Activated T-cell treated with anti-CD3 and anti-CD28 coated beads, Interleukin-2, amount 50 U/mL, for 72 hours (primary cell): Measurements from ENCODE around the gene TJP1. TPM values are rescaled to one million over a fixed set of nuclear protein-coding genes. Genes with fewer than 3 reads are reported as not detected.
"Not testable (repeated sequence)": the region's sequence is repeated elsewhere in the genome, so short reads cannot be mapped to it uniquely, and the experiment has no call there.

Experiments used
- ATAC-seq, 2 donors: fragments of 150-1000 bp; cut with Tn5 transposase; replicated peaks in 1 of 2; 2 replicates each; pipeline ENCODE4 v1.10.0; 2021; ENCODE audit warnings: moderate library complexity in 2 of 2, mild to moderate bottlenecking in 1 of 2
- DNase-seq, 2 donors: peaks; one replicate each; pipeline ENCODE4 v3.0.0; 2021 to 2022; ENCODE audit warnings: mixed read lengths in 1 of 2
- H3K27ac Mint-ChIP-seq: one replicate; pipeline ENCODE4 v1.8.0; 2022; ENCODE audit warnings: mild to moderate bottlenecking, moderate library complexity, mixed read lengths
- H3K27me3 Mint-ChIP-seq: one replicate; pipeline ENCODE4 v1.8.0; 2022; ENCODE audit warnings: low read depth, mixed read lengths
- H3K36me3 Mint-ChIP-seq, 2 donors: one replicate each; pipeline ENCODE4 v1.8.0; 2022; ENCODE audit warnings: mixed read lengths in 2 of 2, mild to moderate bottlenecking in 1 of 2; ENCODE audit not compliant: insufficient read depth in 2 of 2
- H3K4me1 Mint-ChIP-seq: one replicate; pipeline ENCODE4 v1.8.0; 2022; ENCODE audit warnings: low read depth, mixed read lengths
- H3K4me3 Mint-ChIP-seq, 2 donors: one replicate each; pipeline ENCODE4 v1.8.0; 2022; ENCODE audit warnings: mild to moderate bottlenecking in 2 of 2, mixed read lengths in 2 of 2, moderate library complexity in 2 of 2
- H3K9me3 Mint-ChIP-seq, 2 donors: one replicate each; pipeline ENCODE4 v1.8.0; 2022; ENCODE audit warnings: mixed read lengths in 2 of 2
- total RNA-seq, 2 donors: library from RNA; stranded (reverse); gene quantifications; one replicate each; pipeline ENCODE4 v1.2.3, GENCODE V29; 2022

TJP1 gene
- total RNA-seq, 2 donors from 2014 or later: 0.16 to 0.24 TPM

DNA sequence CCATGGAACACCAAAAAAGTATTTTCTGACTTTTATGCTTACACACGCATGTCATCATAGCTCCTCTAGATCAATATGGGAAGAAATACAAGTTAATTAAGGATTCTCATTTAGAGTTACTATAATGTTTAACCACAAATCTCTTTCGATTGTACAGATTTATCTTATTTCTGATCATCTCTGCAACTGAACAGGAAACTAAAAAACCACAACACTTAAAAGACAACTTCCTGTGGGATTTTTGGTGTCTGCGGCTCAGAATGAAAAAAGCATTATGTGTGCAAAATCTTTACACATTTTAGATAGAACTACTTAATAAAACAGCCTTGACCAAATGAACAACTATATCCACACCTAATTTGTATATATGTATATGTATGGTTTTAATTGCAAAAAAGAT is 3.0 kb upstream of the TJP1 start:
- Mint-ChIP-seq H3K4me1 (peaks cover 6% of the 10 kb centered on the region), H3K9me3 (no peaks in the 10 kb centered on the region), H3K36me3 (peaks cover 0 to 4% of the 10 kb centered on the region in 2 donors), H3K27me3 (peaks cover 56% of the 10 kb centered on the region), H3K4me3 (no peak overlapping the region), H3K27ac (peak overlapping the region; percentile 65)
- DNase-seq (peak in 1 of 2 donors; percentile 16), ATAC-seq (peak in 1 of 2 donors; percentile 28)

DNA sequence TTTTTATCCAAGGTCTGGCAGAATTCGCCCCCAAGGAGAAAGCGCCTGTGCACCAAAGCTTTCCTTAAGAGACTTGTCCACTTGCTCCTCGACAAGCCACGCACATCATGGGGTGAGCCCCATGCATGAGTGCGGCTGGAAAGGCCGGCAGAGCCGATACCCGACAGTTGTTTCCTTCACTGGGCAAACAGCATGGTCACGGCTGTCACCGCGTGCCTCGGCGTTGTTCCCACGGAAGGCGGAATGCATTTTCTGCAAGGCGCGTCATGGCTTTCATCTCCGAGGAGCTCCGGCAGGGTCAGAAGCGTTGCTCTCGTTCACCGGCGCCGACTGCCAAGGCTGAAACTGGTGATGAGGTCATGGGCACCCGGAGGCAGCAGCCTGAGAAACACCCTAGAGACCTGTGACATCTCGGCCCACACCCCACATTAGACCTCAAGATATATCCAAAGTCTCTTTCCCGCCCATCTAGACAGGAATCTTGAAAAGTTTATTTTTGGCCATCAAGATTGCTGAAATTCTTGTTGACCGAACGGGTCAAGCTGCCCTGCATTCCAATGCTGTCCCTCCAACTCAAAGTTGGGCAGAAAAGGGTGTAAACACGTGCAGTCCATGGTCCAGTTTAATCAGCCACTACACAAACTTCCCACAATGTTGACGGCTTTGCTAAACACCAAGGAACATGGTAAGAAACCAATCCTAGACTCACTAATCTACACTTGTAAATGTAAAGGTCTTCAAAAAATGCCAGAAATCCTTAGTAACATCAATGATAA is 604 bp upstream of the TJP1 start:
- DNase-seq (peak in 1 of 2 donors; percentile 8), ATAC-seq (peak in 1 of 2 donors; percentile 13)
- peak overlapping the region; percentile 54 to 66 for H3K4me3 Mint-ChIP-seq
- peaks cover 54% of the 10 kb centered on the region for H3K27me3 Mint-ChIP-seq
- H3K9me3 Mint-ChIP-seq: peaks cover 0 to 2% of the 10 kb centered on the region in 2 donors
- peaks cover 6% of the 10 kb centered on the region for H3K4me1 Mint-ChIP-seq
- no peak overlapping the region for H3K27ac Mint-ChIP-seq
- peaks cover 0 to 7% of the 10 kb centered on the region in 2 donors for H3K36me3 Mint-ChIP-seq

DNA sequence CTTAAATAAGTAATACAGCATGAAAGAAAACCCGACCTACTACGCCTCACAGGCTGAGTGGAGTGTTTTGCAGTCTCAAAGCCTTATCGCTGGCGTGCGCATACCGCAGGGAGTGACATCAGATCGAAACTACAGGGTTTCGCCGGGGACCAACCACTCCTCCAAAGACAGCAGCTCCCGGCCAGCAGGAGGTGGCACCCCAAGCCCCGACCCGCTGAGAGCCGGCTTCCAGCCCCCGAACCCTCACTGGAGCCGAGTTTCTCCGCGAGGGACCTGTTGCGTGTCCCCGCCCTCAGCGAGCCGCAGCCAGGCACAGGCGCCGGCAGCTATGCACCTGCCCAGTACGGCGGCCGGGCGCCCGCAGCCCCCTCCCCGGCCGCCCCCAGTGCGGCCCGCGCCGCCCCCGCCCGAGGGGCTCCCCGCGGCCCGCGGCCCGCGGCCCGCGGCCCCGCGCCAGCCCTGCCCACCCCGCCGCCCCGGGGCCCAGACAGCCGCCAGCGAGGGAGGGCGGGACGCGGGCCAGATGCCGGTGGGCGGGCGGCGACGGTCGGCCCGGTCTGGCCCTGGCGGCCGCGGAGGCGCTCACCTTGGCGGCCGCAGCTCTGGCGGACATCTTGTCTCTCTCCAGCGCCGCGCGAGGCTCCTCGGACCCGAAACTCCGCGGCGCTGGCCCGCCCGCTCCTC is 710 bp downstream of the TJP1 start:
- Mint-ChIP-seq H3K9me3 (peaks cover 3 to 6% of the 10 kb centered on the region in 2 donors), H3K27me3 (peaks cover 52% of the 10 kb centered on the region), H3K36me3 (peaks cover 2 to 12% of the 10 kb centered on the region in 2 donors), H3K4me3 (peak overlapping the region; percentile 45 to 65), H3K27ac (no peak overlapping the region), H3K4me1 (peaks cover 6% of the 10 kb centered on the region)
- peak; percentile 50 to 59 for DNase-seq
- ATAC-seq: peak; percentile 74 to 87

DNA sequence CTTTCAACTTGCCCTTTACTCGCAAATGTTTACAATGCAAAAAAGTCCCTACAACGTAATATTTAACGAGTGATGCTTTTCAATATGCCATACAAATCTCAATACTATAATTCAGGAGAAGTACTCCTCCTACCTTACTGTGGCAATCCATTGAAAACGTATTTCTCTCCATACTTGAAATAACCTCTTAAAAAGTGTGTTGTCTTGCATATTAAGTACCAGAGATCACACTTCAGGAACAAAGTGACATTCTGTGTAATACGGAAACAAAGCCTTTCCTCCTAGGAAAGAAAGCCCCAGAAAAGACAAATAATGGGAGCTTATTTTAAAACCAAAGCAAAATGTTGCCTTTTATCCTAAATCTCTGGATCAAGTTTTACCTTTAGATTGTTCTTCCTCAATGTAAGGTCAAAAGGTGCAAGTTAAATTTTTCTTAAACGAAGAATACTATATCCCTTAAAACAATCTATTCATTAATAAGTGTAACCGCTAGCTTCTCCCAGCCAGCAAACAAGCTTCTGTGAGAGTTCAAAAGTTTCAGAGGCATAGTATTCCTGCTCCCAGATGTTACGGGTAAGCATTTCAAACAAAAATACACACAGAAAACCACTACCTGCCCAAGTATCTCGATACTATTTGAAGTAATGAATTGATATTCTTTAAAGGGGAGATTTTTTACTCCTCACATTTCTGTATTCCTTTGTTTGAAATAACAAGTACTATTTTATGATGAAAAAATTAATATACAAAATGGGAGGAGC is 1.7 kb downstream of the TJP1 start:
- no peak for ATAC-seq
- Mint-ChIP-seq H3K27me3 (peaks cover 52% of the 10 kb centered on the region), H3K4me1 (peaks cover 6% of the 10 kb centered on the region), H3K27ac (no peak overlapping the region), H3K9me3 (peaks cover 3 to 6% of the 10 kb centered on the region in 2 donors), H3K4me3 (no peak overlapping the region), H3K36me3 (peaks cover 2 to 13% of the 10 kb centered on the region in 2 donors)
- DNase-seq: no peak

DNA sequence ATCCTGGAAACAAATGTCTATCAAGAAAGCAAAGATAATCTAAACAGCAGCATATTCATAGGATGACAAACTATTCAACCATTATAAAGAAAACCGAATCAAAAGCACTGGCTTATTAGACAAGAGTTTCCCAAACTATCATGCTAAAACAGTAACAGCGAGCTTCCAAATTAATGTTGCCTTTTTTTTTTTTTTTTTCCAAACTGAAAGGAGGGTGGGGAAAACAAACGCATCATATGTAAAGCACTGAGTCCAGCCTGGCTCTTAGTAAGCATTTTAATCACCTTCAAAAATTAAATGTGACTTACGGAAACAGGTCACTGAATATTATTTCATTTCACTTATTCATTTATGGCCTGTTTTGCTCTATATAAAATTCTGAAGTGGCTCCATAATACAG is 2.3 kb downstream of the TJP1 start:
- no peak for ATAC-seq
- peaks cover 3 to 6% of the 10 kb centered on the region in 2 donors for H3K9me3 Mint-ChIP-seq

DNA sequence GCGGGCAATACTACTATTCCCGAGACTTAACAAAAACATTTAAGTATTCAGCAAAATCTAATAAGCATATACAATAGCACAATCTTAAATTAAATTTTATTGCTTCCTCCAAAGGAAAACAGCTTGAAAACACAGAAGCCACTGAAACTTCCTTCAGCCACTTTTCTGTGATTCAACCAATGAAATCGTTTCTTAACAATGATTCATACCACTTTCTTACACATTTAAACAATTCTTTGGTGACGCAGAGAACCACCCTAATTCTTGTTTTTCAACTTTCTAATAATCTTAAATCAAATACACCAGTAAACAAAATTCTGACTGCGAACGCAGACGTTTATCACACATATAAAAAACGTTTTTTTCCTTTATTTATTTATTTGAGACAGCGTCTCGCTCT is 4.1 kb downstream of the TJP1 start:
- Mint-ChIP-seq H3K36me3 (peaks cover 2 to 13% of the 10 kb centered on the region in 2 donors), H3K27me3 (peaks cover 70% of the 10 kb centered on the region), H3K27ac (no peak overlapping the region), H3K4me1 (no peaks in the 10 kb centered on the region), H3K4me3 (no peak overlapping the region), H3K9me3 (peaks cover 3 to 6% of the 10 kb centered on the region in 2 donors)
- ATAC-seq (no peak), DNase-seq (no peak)

More for the DNA sequence above, 2.3 kb downstream of the TJP1 start:
- no peak for DNase-seq
- no peaks in the 10 kb centered on the region for H3K4me1 Mint-ChIP-seq
- H3K36me3 Mint-ChIP-seq: peaks cover 2 to 14% of the 10 kb centered on the region in 2 donors
- H3K27me3 Mint-ChIP-seq: peaks cover 58% of the 10 kb centered on the region
- no peak overlapping the region for H3K4me3 Mint-ChIP-seq
- no peak overlapping the region for H3K27ac Mint-ChIP-seq

DNA sequence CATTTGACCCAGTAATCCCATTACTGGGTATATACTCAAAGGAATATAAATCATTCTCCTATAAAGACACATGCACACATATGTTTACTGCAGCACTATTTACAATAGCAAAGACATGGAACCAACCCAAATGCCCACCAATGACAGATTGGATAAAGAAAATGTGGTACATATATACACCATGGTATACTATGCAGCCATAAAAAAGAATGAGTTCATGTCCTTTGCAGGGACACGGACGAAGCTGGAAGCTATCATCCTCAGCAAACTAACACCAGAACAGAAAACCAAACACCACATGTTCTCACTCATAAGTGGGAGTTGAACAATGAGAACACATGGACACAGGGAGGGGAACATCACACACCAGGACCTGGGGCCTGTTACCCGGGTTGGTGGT is 4.8 kb downstream of the TJP1 start:
- H3K9me3 Mint-ChIP-seq, DNase-seq, ATAC-seq, H3K27ac Mint-ChIP-seq, H3K4me3 Mint-ChIP-seq, H3K4me1 Mint-ChIP-seq: not testable (repeated sequence)
- Mint-ChIP-seq H3K27me3 (peaks cover 71% of the 10 kb centered on the region), H3K36me3 (peaks cover 2 to 11% of the 10 kb centered on the region in 2 donors)

DNA sequence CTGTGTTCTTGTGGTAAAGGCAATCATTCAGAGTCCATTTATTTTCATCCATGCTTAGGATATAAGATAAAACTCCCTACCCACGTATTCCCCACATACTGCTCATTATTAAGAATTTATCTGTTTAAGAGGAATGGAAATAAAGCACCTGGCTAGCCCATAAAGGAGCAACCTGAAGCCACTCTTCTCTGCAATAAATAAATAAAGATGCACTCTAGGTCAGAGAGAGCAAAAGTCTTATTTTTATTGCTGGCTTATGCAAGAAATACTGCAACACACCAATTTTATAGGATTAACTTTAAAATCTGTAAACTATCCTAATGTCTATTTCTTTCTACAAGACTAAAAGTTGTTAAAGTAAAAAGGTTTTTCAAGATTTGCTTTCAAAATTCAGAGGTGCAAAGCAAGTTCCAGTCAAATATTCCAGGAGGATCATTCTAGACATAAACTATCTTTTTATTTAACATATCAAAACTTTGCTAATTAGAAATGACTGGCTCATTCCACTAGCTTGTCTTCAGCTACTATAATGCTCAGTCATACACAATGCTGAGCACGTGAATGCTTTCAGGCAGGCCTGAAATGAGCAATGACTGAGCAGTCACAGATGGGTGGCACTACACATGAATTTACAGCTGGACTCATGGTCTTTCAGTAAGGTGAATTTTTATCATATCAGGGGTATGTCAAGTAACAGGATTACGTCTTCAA is 7.1 kb downstream of the TJP1 start:
- Mint-ChIP-seq H3K9me3 (peaks cover 3 to 9% of the 10 kb centered on the region in 2 donors), H3K4me3 (no peak overlapping the region), H3K4me1 (no peaks in the 10 kb centered on the region), H3K27me3 (peaks cover 85% of the 10 kb centered on the region), H3K27ac (no peak overlapping the region), H3K36me3 (peaks cover 2 to 11% of the 10 kb centered on the region in 2 donors)
- DNase-seq (no peak), ATAC-seq (no peak)

DNA sequence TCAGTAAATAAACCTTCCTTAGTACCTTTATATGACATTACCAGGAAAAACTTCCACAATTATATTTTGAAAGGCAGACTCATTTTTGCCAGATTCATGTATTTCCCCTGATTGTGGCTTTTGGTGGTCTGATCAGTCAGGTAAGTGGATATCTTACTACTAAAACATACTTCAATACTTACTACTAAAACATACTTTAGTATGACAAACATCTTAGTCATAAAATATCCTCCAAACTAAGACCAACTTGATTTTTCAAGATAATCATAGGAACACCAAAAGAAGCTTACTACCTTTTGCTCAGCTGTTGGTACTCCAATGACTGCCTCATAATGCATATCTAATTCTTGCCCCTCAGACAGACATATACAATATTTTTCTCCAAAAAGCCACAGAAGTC is 9.3 kb downstream of the TJP1 start:
- ATAC-seq: no peak
- Mint-ChIP-seq H3K9me3 (peaks cover 3 to 9% of the 10 kb centered on the region in 2 donors), H3K27ac (no peak overlapping the region), H3K27me3 (peaks cover 86% of the 10 kb centered on the region), H3K4me1 (no peaks in the 10 kb centered on the region), H3K4me3 (no peak overlapping the region), H3K36me3 (peaks cover 2 to 8% of the 10 kb centered on the region in 2 donors)
- no peak for DNase-seq

DNA sequence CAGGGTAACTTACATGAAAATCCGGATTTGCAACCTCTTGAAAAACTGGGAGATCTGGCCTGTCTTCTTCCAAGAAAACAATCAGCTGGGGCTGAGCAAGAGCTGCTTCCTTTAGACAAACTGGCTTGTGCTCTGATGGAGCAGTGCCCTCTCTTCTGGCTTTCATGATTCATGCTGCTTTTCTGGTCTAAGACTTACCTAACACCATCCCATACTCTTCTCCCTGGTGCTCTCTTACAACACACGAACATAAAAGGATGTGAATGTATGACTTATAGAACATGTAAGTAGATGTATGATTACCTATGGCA is 9.9 kb downstream of the TJP1 start:
- Mint-ChIP-seq H3K27ac (no peak overlapping the region), H3K36me3 (peaks cover 0 to 8% of the 10 kb centered on the region in 2 donors), H3K9me3 (peaks cover under 1 to 8% of the 10 kb centered on the region in 2 donors), H3K4me3 (no peak overlapping the region), H3K27me3 (peaks cover 87% of the 10 kb centered on the region), H3K4me1 (no peaks in the 10 kb centered on the region)
- ATAC-seq (no peak), DNase-seq (no peak)

DNA sequence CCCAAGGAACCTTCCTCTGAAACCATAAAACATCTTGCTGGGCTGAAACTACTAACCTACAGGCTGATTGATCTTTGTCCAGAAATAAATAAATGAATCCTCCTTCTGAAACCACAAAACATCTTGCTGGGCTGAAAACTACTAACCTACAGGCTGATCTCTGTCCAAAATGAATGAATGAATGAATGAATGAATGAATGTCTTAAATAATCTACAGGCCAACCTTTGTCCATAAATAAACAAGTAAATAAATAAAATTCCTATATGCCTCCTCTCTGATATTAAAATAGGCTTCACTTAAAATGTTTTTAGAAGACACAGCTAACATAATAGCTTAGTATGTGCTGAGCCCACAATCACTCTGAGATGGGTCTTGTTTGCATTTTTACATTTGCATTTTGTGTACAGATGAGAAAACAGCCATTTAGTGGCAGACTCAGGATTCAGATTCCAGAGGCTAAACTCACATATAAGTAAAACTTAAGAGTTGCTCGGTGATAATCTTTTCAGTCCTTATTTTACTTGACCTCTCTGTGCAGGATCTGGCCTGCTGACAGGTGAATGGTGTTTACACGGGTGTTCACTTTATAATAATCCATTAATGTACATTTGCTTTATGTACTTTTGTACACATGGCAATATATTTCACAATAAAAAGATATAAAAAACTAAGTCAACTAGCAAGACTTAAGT is 10.4 kb downstream of the TJP1 start:
- Mint-ChIP-seq H3K9me3 (peaks cover 0 to 5% of the 10 kb centered on the region in 2 donors), H3K36me3 (peaks cover 0 to 4% of the 10 kb centered on the region in 2 donors), H3K27me3 (peaks cover 87% of the 10 kb centered on the region), H3K4me3 (no peak overlapping the region), H3K27ac (no peak overlapping the region), H3K4me1 (no peaks in the 10 kb centered on the region)
- DNase-seq: no peak
- ATAC-seq: no peak

DNA sequence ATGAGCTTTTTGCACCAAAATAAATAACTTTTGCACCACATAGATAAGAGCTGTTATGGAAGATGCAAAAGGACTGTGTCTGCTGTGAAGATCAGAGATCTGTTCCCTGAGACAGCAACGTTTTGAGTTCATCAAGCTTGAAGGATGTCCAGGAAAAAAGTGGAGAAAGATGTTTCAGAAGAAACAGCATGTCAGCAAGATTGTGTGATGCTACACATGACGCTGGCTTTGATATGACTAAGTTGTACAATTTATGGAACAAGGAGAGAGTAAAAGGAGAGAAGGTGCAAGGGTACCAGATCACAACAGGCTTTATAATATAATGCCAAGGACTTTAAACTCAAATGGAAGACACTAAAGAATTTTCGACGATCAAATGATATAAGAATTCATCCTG is 16.6 kb downstream of the TJP1 start:
- ATAC-seq (no peak), DNase-seq (no peak)
- H3K4me3 Mint-ChIP-seq: no peak overlapping the region
- peaks cover 0 to 1% of the 10 kb centered on the region in 2 donors for H3K9me3 Mint-ChIP-seq
- peaks cover 74% of the 10 kb centered on the region for H3K27me3 Mint-ChIP-seq
- H3K4me1 Mint-ChIP-seq: no peaks in the 10 kb centered on the region
- H3K36me3 Mint-ChIP-seq: no peaks in the 10 kb centered on the region
- no peak overlapping the region for H3K27ac Mint-ChIP-seq
